Karpas-422 (cell line): Measurements from ENCODE around the gene TSPAN9. TPM values are rescaled to one million over a fixed set of nuclear protein-coding genes. Genes with fewer than 3 reads are reported as not detected.

Experiments used
- DNase-seq: peaks from one replicate; pipeline ENCODE4 v3.0.0-alpha.2; 2015
- H2AFZ ChIP-seq: fragments of 200-600 bp; sonication (generic); 2 replicates; pipeline ENCODE4 v1.6.1; 2014; ENCODE audit warnings: antibody characterized with exemption, low read length, mixed read lengths
- H3K27ac ChIP-seq: fragments of 200-600 bp; sonication (generic); 2 replicates; pipeline ENCODE4 v1.5.1; 2014; ENCODE audit warnings: mild to moderate bottlenecking, low read length, moderate library complexity
- H3K27me3 ChIP-seq: fragments of 200-600 bp; sonication (generic); 2 replicates; pipeline ENCODE4 v1.6.1; 2014; ENCODE audit warnings: low read length, mixed read lengths
- H3K36me3 ChIP-seq: fragments of 200-600 bp; sonication (generic); 2 replicates; pipeline ENCODE4 v1.6.1; 2014; ENCODE audit warnings: low read length, mixed read lengths; ENCODE audit not compliant: insufficient read depth
- H3K4me1 ChIP-seq: fragments of 200-600 bp; sonication (generic); 2 replicates; pipeline ENCODE4 v1.6.1; 2014; ENCODE audit warnings: mild to moderate bottlenecking, low read length, mixed read lengths
- H3K4me2 ChIP-seq: fragments of 200-600 bp; sonication (generic); 2 replicates; pipeline ENCODE4 v1.6.1; 2014; ENCODE audit warnings: low read length, low read depth, mild to moderate bottlenecking; ENCODE audit not compliant: poor library complexity, severe bottlenecking
- H3K4me3 ChIP-seq: fragments of 200-600 bp; sonication (generic); 2 replicates; pipeline ENCODE4 v1.5.1; 2014; ENCODE audit warnings: mild to moderate bottlenecking, antibody characterized with exemption, low read length, mixed read lengths
- H3K79me2 ChIP-seq: fragments of 200-600 bp; sonication (generic); 2 replicates; pipeline ENCODE4 v1.6.1; 2014; ENCODE audit warnings: mild to moderate bottlenecking, low read length, mixed read lengths
- H3K9ac ChIP-seq: fragments of 200-600 bp; sonication (generic); 2 replicates; pipeline ENCODE4 v1.6.0; 2014; ENCODE audit warnings: low read length
- H3K9me2 ChIP-seq: fragments of 200-600 bp; sonication (generic), shearing (Covaris generic); replicated peaks from 2 replicates; pipeline ENCODE4 v1.6.0; 2014; ENCODE audit warnings: mild to moderate bottlenecking, low read length, moderate library complexity; ENCODE audit not compliant: insufficient read depth
- H3K9me3 ChIP-seq: fragments of 300-700, 200-600 bp; sonication (generic); 2 replicates; pipeline ENCODE4 v1.6.1; 2014; ENCODE audit warnings: low read length, mixed read lengths
- H4K20me1 ChIP-seq: fragments of 200-600 bp; sonication (generic); 2 replicates; pipeline ENCODE4 v1.6.1; 2014; ENCODE audit warnings: mild to moderate bottlenecking, antibody characterized with exemption, low read length, low read depth; ENCODE audit not compliant: insufficient read depth
- total RNA-seq: library from RNA; depleted of rRNA; stranded (reverse); fragments of >200 nt; shearing (Covaris generic); gene quantifications from 2 replicates; pipeline ENCODE4 v1.2.3, GENCODE V29; 2014; ENCODE audit warnings: low replicate concordance

The TSPAN9 gene
- total RNA-seq, 1 experiment from 2014 or later, result 2.0 TPM

- DNase-seq, result no peak
- no peaks in the 10 kb centered on the region for H3K27me3 ChIP-seq
- H3K4me2 ChIP-seq, result no peak overlapping the region
- no peaks in the 10 kb centered on the region for H3K9me3 ChIP-seq
- H3K79me2 ChIP-seq, result no peaks in the 10 kb centered on the region
- no peaks in the 10 kb centered on the region for H3K4me1 ChIP-seq
- H3K36me3 ChIP-seq, result no peaks in the 10 kb centered on the region
- H3K9me2 ChIP-seq, result no peaks in the 10 kb centered on the region
- H3K9ac ChIP-seq, result no peak overlapping the region
- no peak overlapping the region for H2AFZ ChIP-seq
- no peaks in the 10 kb centered on the region; the same call in 1 of the 2 replicates for H4K20me1 ChIP-seq
- no peak overlapping the region for H3K4me3 ChIP-seq
- H3K27ac ChIP-seq, result no peak overlapping the region
These were observed 200.2 kb downstream of the TSPAN9 start for GRCh38 chr12:3277306-3277943.

- no peak overlapping the region for H3K4me2 ChIP-seq
- no peaks in the 10 kb centered on the region for H3K27me3 ChIP-seq
- no peak overlapping the region for H2AFZ ChIP-seq
- no peak overlapping the region for H3K9ac ChIP-seq
- H3K4me3 ChIP-seq, result no peak overlapping the region
- no peak overlapping the region for H3K27ac ChIP-seq
- no peaks in the 10 kb centered on the region for H3K9me2 ChIP-seq
- H4K20me1 ChIP-seq, result no peaks in the 10 kb centered on the region; the same call in 1 of the 2 replicates
- H3K9me3 ChIP-seq, result no peaks in the 10 kb centered on the region
- no peak for DNase-seq
- H3K36me3 ChIP-seq, result no peaks in the 10 kb centered on the region
- H3K79me2 ChIP-seq, result no peaks in the 10 kb centered on the region
- H3K4me1 ChIP-seq, result no peaks in the 10 kb centered on the region
These were observed 201.7 kb downstream of the TSPAN9 start for GRCh38 chr12:3278681-3279414.

- no peaks in the 10 kb centered on the region for H3K9me3 ChIP-seq
- H2AFZ ChIP-seq, result no peak overlapping the region
- no peaks in the 10 kb centered on the region for H3K79me2 ChIP-seq
- H3K36me3 ChIP-seq, result no peaks in the 10 kb centered on the region
- no peaks in the 10 kb centered on the region; the same call in 1 of the 2 replicates for H4K20me1 ChIP-seq
- no peaks in the 10 kb centered on the region for H3K27me3 ChIP-seq
- no peak for DNase-seq
- H3K4me1 ChIP-seq, result no peaks in the 10 kb centered on the region
- H3K9me2 ChIP-seq, result no peaks in the 10 kb centered on the region
- no peak overlapping the region for H3K27ac ChIP-seq
- no peak overlapping the region for H3K4me3 ChIP-seq
- H3K4me2 ChIP-seq, result no peak overlapping the region
- H3K9ac ChIP-seq, result no peak overlapping the region
These were observed 202.2 kb downstream of the TSPAN9 start for GRCh38 chr12:3279415-3279780.

- no peaks in the 10 kb centered on the region for H3K27me3 ChIP-seq
- no peak for DNase-seq
- H4K20me1 ChIP-seq, result no peaks in the 10 kb centered on the region; the same call in 1 of the 2 replicates
- H3K9me2 ChIP-seq, result no peaks in the 10 kb centered on the region
- H3K79me2 ChIP-seq, result no peaks in the 10 kb centered on the region
- H3K27ac ChIP-seq, result no peak overlapping the region
- no peak overlapping the region for H3K9ac ChIP-seq
- no peak overlapping the region for H3K4me2 ChIP-seq
- no peaks in the 10 kb centered on the region for H3K36me3 ChIP-seq
- H3K4me3 ChIP-seq, result no peak overlapping the region
- no peaks in the 10 kb centered on the region for H3K4me1 ChIP-seq
- H2AFZ ChIP-seq, result no peak overlapping the region
- H3K9me3 ChIP-seq, result no peaks in the 10 kb centered on the region
These were observed 202.7 kb downstream of the TSPAN9 start for GRCh38 chr12:3279832-3280231.

GRCh38 chr12:3280967-3281366 is 203.8 kb downstream of the TSPAN9 start:
- Histone ChIP-seq H4K20me1 (no peaks in the 10 kb centered on the region; the same call in 1 of the 2 replicates), H3K79me2 (no peaks in the 10 kb centered on the region), H3K4me2 (no peak overlapping the region), H3K9me2 (no peaks in the 10 kb centered on the region), H3K9me3 (no peaks in the 10 kb centered on the region), H3K36me3 (no peaks in the 10 kb centered on the region), H3K27ac (no peak overlapping the region), H3K4me1 (no peaks in the 10 kb centered on the region), H3K27me3 (no peaks in the 10 kb centered on the region), H3K4me3 (no peak overlapping the region), H2AFZ (no peak overlapping the region), H3K9ac (no peak overlapping the region)
- no peak for DNase-seq

- H3K9me2 ChIP-seq, result no peaks in the 10 kb centered on the region
- H4K20me1 ChIP-seq, result no peaks in the 10 kb centered on the region; the same call in 1 of the 2 replicates
- no peak overlapping the region for H3K27ac ChIP-seq
- no peak overlapping the region for H3K4me2 ChIP-seq
- no peak overlapping the region for H2AFZ ChIP-seq
- no peaks in the 10 kb centered on the region for H3K36me3 ChIP-seq
- no peaks in the 10 kb centered on the region for H3K79me2 ChIP-seq
- no peak overlapping the region for H3K9ac ChIP-seq
- no peaks in the 10 kb centered on the region for H3K27me3 ChIP-seq
- H3K4me3 ChIP-seq, result no peak overlapping the region
- H3K4me1 ChIP-seq, result no peaks in the 10 kb centered on the region
- H3K9me3 ChIP-seq, result no peaks in the 10 kb centered on the region
- DNase-seq, result no peak
These were observed 204.6 kb downstream of the TSPAN9 start for GRCh38 chr12:3281588-3282383.

DNA sequence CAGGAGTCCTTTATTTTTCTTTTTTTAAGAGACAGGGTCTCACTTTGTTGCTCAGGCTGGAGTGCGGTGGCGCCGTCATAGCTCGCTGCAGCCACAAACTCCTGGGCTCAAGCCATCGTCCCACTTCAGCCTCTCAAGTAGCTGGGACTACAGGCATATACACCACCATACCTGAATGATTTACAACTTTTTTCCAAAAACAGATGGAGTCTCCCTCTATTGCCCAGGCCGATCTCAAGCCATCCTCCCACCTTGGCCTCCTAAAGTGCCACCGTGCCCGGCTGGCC is 205.1 kb downstream of the TSPAN9 start:
- Histone ChIP-seq H3K4me3 (no peak overlapping the region), H3K27me3 (no peaks in the 10 kb centered on the region), H3K36me3 (no peaks in the 10 kb centered on the region), H3K9me2 (no peaks in the 10 kb centered on the region), H3K4me2 (no peak overlapping the region), H3K79me2 (no peaks in the 10 kb centered on the region), H3K4me1 (no peaks in the 10 kb centered on the region), H4K20me1 (no peaks in the 10 kb centered on the region; the same call in 1 of the 2 replicates), H3K27ac (no peak overlapping the region), H2AFZ (no peak overlapping the region), H3K9me3 (no peaks in the 10 kb centered on the region), H3K9ac (no peak overlapping the region)
- no peak for DNase-seq

DNA sequence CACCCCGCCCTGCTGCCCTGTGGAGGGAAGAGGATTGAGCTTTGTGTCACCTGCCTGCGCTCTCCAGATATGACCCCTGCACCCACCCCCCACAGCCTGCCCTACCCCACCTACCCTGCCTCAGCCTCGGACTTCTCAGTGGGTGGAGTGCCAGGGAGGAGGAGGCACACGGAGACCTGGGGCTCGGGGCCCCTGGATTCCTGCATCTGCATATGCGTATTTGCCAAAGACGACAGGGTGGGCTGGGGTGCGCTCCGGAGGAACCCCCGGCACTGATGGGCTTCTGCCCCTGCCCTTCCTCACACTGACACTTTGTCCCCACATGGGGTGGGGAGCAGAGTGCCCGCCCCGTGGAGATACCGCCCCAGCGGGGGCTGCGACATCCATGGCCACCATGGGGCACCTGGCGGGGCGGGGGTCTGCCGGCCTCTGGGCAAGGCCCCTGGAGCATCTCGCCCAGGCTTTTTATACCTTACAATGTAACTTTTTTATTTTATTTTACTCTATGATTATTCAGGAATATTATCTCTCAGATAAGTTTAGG is 206.0 kb downstream of the TSPAN9 start:
- Histone ChIP-seq H3K4me1 (no peaks in the 10 kb centered on the region), H3K27ac (no peak overlapping the region), H3K79me2 (no peaks in the 10 kb centered on the region), H3K9ac (no peak overlapping the region), H4K20me1 (no peaks in the 10 kb centered on the region; the same call in 1 of the 2 replicates), H3K36me3 (no peaks in the 10 kb centered on the region), H2AFZ (no peak overlapping the region), H3K4me3 (no peak overlapping the region), H3K9me2 (no peaks in the 10 kb centered on the region), H3K27me3 (no peaks in the 10 kb centered on the region), H3K9me3 (no peaks in the 10 kb centered on the region), H3K4me2 (no peak overlapping the region)
- DNase-seq, result no peak
